Astrocyte of the cerebellum (primary cell): ENCODE data around the gene HTRA2.
A peak's percentile ranks its signal among the peaks of the same experiment; 100 is the strongest.

Experiments
- DNase-seq: peaks from one replicate; pipeline ENCODE4 v3.0.0-alpha.2; 2011; ENCODE audit warnings: low read depth
- H3K4me3 ChIP-seq: 2 replicates; pipeline ENCODE4 v1.5.1; 2011; ENCODE audit warnings: mild to moderate bottlenecking, low read depth, low read length, moderate library complexity
- CTCF ChIP-seq: IDR thresholded peaks from 2 replicates; pipeline ENCODE4 v1.5.1; 2012; ENCODE audit warnings: low read length, low read depth, moderate library complexity, mild to moderate bottlenecking; ENCODE audit errors: missing control alignments
- in situ Hi-C: cut with HindIII; loops from 2 replicates; pipeline ENCODE4 v1.10.0; 2017; ENCODE audit warnings: low sequenced_read_pairs

The HTRA2 gene

GRCh38 chr2:74527741-74528140 is 2.0 kb upstream of the HTRA2 start:
- H3K4me3 ChIP-seq, result no peak overlapping the region
- in situ Hi-C loops, result loop anchor here (5.0 kb wide), 1 partner anchor 90 kb away; no protein-coding TSS in a partner anchor
- no peak for DNase-seq
- no peak for TF ChIP-seq CTCF

GRCh38 chr2:74528600-74529356 is 955 bp upstream of the HTRA2 start:
- in situ Hi-C loops, result loop anchor here (5.0 kb wide), 1 partner anchor 91 kb away; no protein-coding TSS in a partner anchor
- H3K4me3 ChIP-seq, result peak overlapping the region; percentile 99
- no peak for TF ChIP-seq CTCF
- DNase-seq, result no peak

GRCh38 chr2:74530239-74531187 is 780 bp downstream of the HTRA2 start:
- H3K4me3 ChIP-seq, result peak overlapping the region; percentile 99
- in situ Hi-C loops, result no loop called here
- TF ChIP-seq CTCF, result no peak
- DNase-seq, result no peak

DNA sequence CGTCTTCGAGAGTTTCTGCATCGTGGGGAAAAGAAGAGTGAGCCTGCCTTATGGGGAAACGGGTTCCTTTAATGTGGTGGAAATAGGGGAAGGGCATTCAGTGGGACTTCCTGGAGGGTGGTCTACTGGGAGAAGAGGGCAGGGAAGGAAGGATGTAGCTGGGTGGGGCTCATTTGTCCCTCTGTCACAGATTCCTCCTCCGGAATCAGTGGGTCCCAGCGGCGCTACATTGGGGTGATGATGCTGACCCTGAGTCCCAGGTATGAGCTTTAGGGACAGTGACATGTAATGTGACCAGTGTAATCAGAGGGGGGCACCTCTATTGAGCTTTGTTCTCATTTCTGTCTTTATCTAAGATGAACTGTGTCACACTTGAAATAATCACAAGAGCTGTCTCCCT is 1.9 kb downstream of the HTRA2 start:
- in situ Hi-C loops, result no loop called here
- DNase-seq, result no peak
- no peak overlapping the region for H3K4me3 ChIP-seq
- TF ChIP-seq CTCF, result no peak

DNA sequence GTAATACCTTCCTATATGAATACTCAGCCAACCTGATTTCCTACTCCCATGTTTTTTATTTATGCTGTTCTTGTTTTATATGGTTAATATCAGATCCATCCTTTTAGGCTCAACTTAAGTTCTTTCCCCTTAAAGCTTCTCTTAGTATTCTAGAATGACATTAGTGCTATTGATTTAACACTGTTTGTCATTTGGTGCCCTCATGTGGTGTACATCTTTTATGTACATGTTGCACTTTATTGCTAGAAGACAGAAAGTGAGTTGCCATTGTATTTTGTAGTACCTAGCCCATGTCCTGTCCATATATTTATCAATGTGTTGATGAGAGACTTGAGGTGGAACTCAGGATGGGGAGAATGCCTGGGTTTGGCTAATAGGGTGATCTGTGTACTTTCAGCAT is 2.5 kb downstream of the HTRA2 start:
- in situ Hi-C loops, result no loop called here
- DNase-seq, result no peak
- no peak for TF ChIP-seq CTCF
- H3K4me3 ChIP-seq, result no peak overlapping the region

DNA sequence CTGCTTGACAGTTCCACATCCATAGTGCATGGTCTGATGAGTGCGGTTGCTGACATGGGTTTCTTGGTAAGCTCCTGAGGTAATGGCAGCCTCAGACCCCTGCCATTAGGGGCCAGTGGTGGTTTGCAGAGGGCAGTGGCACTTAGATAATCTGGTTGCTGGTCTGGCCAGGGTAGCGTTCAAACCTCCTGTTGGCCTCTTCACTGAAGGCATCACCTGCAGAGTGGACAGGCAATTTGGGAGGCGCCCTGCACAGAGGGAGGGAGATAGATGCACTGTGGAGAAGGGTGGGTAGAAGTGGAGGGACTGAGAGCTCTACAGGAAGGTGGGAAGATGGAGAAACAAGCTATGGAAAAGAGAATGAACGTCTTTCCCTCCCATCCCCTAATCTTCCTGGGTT is 3.7 kb downstream of the HTRA2 start:
- TF ChIP-seq CTCF, result no peak
- no peak overlapping the region for H3K4me3 ChIP-seq
- in situ Hi-C loops, result no loop called here
- no peak for DNase-seq
